Measurements from ENCODE around the gene NUP35. TPM values are rescaled to one million over a fixed set of nuclear protein-coding genes. Genes with fewer than 3 reads are reported as not detected.
"Not testable (repeated sequence)": the region's sequence is repeated elsewhere in the genome, so short reads cannot be mapped to it uniquely, and the experiment has no call there.

NUP35 gene
- total RNA-seq, 2 donors from 2014 or later = 27.8 to 30.7 TPM

- Histone ChIP-seq H3K4me1 (ENCODE audit: control insufficient read depth, insufficient read depth, low read length) (no peaks in the 10 kb centered on the region), H3K4me3 (ENCODE audit: low read length) (no peak overlapping the region), H3K36me3 (ENCODE audit: control insufficient read depth, insufficient read depth, low read length) (peaks cover 61% of the 10 kb centered on the region), H3K9me3 (ENCODE audit: control insufficient read depth, low read length) (peaks cover 54% of the 10 kb centered on the region), H3K9ac (ENCODE audit: extremely low read depth, low read length, poor library complexity, severe bottlenecking) (no peak overlapping the region), H3K27ac (ENCODE audit: low read depth, low read length) (no peak overlapping the region), H3K27me3 (ENCODE audit: control insufficient read depth, insufficient read depth, low read length, poor library complexity, severe bottlenecking) (no peaks in the 10 kb centered on the region)
- no peak for DNase-seq
- TF ChIP-seq CTCF (conservative IDR thresholded peaks at IDR 0.05) = no peak
- peak overlapping the region; percentile 91 for H3K27ac Mint-ChIP-seq
- peaks cover 11% of the 10 kb centered on the region for H3K4me1 Mint-ChIP-seq
- peaks cover 42% of the 10 kb centered on the region for H3K9me3 Mint-ChIP-seq
- H3K27me3 Mint-ChIP-seq (ENCODE audit: insufficient read depth) = no peaks in the 10 kb centered on the region
- H3K4me3 Mint-ChIP-seq = no peak overlapping the region
- peaks cover 80% of the 10 kb centered on the region for H3K36me3 Mint-ChIP-seq (ENCODE audit: low read depth)
- 95% methylated on average over 2 of the region's 2 CpGs; no CpG with 5 or more reads in 1 of the 2 experiments for WGBS, 2 experiments (ENCODE audit: insufficient coverage in 1 of 2, insufficient read length in 1 of 2)
Measured at GRCh38 chr2:183149489-183149888, 25.2 kb downstream of the NUP35 start.

GRCh38 chr2:183152280-183152679 is 28.0 kb downstream of the NUP35 start:
- H3K9me3 ChIP-seq (ENCODE audit: control insufficient read depth, low read length) = peaks cover 26% of the 10 kb centered on the region
- not testable (repeated sequence) for DNase-seq; H3K27me3 ChIP-seq (ENCODE audit: control insufficient read depth, insufficient read depth, low read length, poor library complexity, severe bottlenecking); H3K27ac ChIP-seq (ENCODE audit: low read depth, low read length); H3K4me1 ChIP-seq (ENCODE audit: control insufficient read depth, insufficient read depth, low read length); H3K4me3 Mint-ChIP-seq; H3K27me3 Mint-ChIP-seq (ENCODE audit: insufficient read depth); H3K4me3 ChIP-seq (ENCODE audit: low read length); H3K9ac ChIP-seq (ENCODE audit: extremely low read depth, low read length, poor library complexity, severe bottlenecking); H3K27ac Mint-ChIP-seq
- Mint-ChIP-seq H3K4me1 (peaks cover 15% of the 10 kb centered on the region), H3K36me3 (ENCODE audit: low read depth) (peaks cover 70% of the 10 kb centered on the region), H3K9me3 (peaks cover 31% of the 10 kb centered on the region)
- peaks cover 45% of the 10 kb centered on the region for H3K36me3 ChIP-seq (ENCODE audit: control insufficient read depth, insufficient read depth, low read length)
- WGBS, 2 experiments (ENCODE audit: insufficient coverage in 1 of 2, insufficient read length in 1 of 2) = 97% methylated on average over 3 of the region's 3 CpGs; no CpG with 5 or more reads in 1 of the 2 experiments

- no peak for TF ChIP-seq CTCF (conservative IDR thresholded peaks at IDR 0.05)
- no peak overlapping the region for H3K27ac Mint-ChIP-seq
- Histone ChIP-seq H3K9me3 (ENCODE audit: control insufficient read depth, low read length) (peaks cover 24% of the 10 kb centered on the region), H3K4me1 (ENCODE audit: control insufficient read depth, insufficient read depth, low read length) (no peaks in the 10 kb centered on the region), H3K27ac (ENCODE audit: low read depth, low read length) (no peak overlapping the region), H3K27me3 (ENCODE audit: control insufficient read depth, insufficient read depth, low read length, poor library complexity, severe bottlenecking) (no peaks in the 10 kb centered on the region), H3K36me3 (ENCODE audit: control insufficient read depth, insufficient read depth, low read length) (peaks cover 44% of the 10 kb centered on the region), H3K9ac (ENCODE audit: extremely low read depth, low read length, poor library complexity, severe bottlenecking) (no peak overlapping the region), H3K4me3 (ENCODE audit: low read length) (no peak overlapping the region)
- WGBS, 2 experiments (ENCODE audit: insufficient coverage in 1 of 2, insufficient read length in 1 of 2) = 94 to 100% methylated on average over 2 to 3 of the region's 3 CpGs
- DNase-seq = no peak
- H3K4me1 Mint-ChIP-seq = peaks cover 22% of the 10 kb centered on the region
- H3K9me3 Mint-ChIP-seq = peaks cover 31% of the 10 kb centered on the region
- no peak overlapping the region for H3K4me3 Mint-ChIP-seq
- H3K36me3 Mint-ChIP-seq (ENCODE audit: low read depth) = peaks cover 65% of the 10 kb centered on the region
- H3K27me3 Mint-ChIP-seq (ENCODE audit: insufficient read depth) = no peaks in the 10 kb centered on the region
Measured at GRCh38 chr2:183153967-183154366, 29.7 kb downstream of the NUP35 start.

- H3K27me3 Mint-ChIP-seq (ENCODE audit: insufficient read depth); H3K27me3 ChIP-seq (ENCODE audit: control insufficient read depth, insufficient read depth, low read length, poor library complexity, severe bottlenecking); H3K27ac ChIP-seq (ENCODE audit: low read depth, low read length); H3K4me1 ChIP-seq (ENCODE audit: control insufficient read depth, insufficient read depth, low read length); H3K9ac ChIP-seq (ENCODE audit: extremely low read depth, low read length, poor library complexity, severe bottlenecking); H3K4me3 ChIP-seq (ENCODE audit: low read length); H3K4me3 Mint-ChIP-seq; DNase-seq; H3K27ac Mint-ChIP-seq: not testable (repeated sequence)
- peaks cover 24% of the 10 kb centered on the region for H3K9me3 ChIP-seq (ENCODE audit: control insufficient read depth, low read length)
- peaks cover 22% of the 10 kb centered on the region for H3K4me1 Mint-ChIP-seq
- WGBS, 2 experiments (ENCODE audit: insufficient coverage in 1 of 2, insufficient read length in 1 of 2) = 95 to 100% methylated on average over 1 to 3 of the region's 4 CpGs
- H3K9me3 Mint-ChIP-seq = peaks cover 31% of the 10 kb centered on the region
- H3K36me3 Mint-ChIP-seq (ENCODE audit: low read depth) = peaks cover 70% of the 10 kb centered on the region
- H3K36me3 ChIP-seq (ENCODE audit: control insufficient read depth, insufficient read depth, low read length) = peaks cover 49% of the 10 kb centered on the region
Measured at GRCh38 chr2:183154772-183155171, 30.5 kb downstream of the NUP35 start.
